Stimulated activated CD8-positive, alpha-beta memory T cell treated with anti-CD3 and anti-CD28 coated beads, Interleukin-4, amount 100 ng/mL, for 4 hours (primary cell): ENCODE results near the gene CTNND2.

ENCODE experiments used
- DNase-seq, 2 donors: peaks; one replicate each; pipeline ENCODE4 v3.0.0-alpha.2; 2020; ENCODE audit warnings: low read depth in 2 of 2, low spot score in 1 of 2

Gene CTNND2

GRCh38 chr5:11400316-11400715 is 503.9 kb downstream of the CTNND2 start:
- DNase-seq: no peak

- no peak for DNase-seq
Measured at GRCh38 chr5:11398728-11399127, 505.5 kb downstream of the CTNND2 start.

- DNase-seq: no peak
Measured at GRCh38 chr5:11397549-11397948, 506.7 kb downstream of the CTNND2 start.

- DNase-seq: no peak
Measured at GRCh38 chr5:11396917-11397316, 507.3 kb downstream of the CTNND2 start.

- DNase-seq: no peak
Measured at GRCh38 chr5:11394933-11395332, 509.3 kb downstream of the CTNND2 start.

- DNase-seq: no peak
Measured at GRCh38 chr5:11390291-11390767, 513.9 kb downstream of the CTNND2 start.

- DNase-seq: no peak
Measured at GRCh38 chr5:11387382-11387781, 516.9 kb downstream of the CTNND2 start.

GRCh38 chr5:11386398-11386797 is 517.8 kb downstream of the CTNND2 start:
- DNase-seq: no peak

- DNase-seq: no peak
Measured at GRCh38 chr5:11385901-11386293, 518.3 kb downstream of the CTNND2 start.

- no peak for DNase-seq
Measured at GRCh38 chr5:11385251-11385900, 518.9 kb downstream of the CTNND2 start.

- DNase-seq: no peak
Measured at GRCh38 chr5:11384441-11385250, 519.6 kb downstream of the CTNND2 start.

GRCh38 chr5:11383506-11384095 is 520.6 kb downstream of the CTNND2 start:
- no peak for DNase-seq

- DNase-seq: no peak
Measured at GRCh38 chr5:11378461-11378860, 525.8 kb downstream of the CTNND2 start.

GRCh38 chr5:11377896-11378295 is 526.4 kb downstream of the CTNND2 start:
- no peak for DNase-seq

GRCh38 chr5:11372191-11372590 is 532.1 kb downstream of the CTNND2 start:
- DNase-seq: no peak

GRCh38 chr5:11371021-11371420 is 533.2 kb downstream of the CTNND2 start:
- DNase-seq: no peak

- no peak for DNase-seq
Measured at GRCh38 chr5:11364531-11364930, 539.7 kb downstream of the CTNND2 start.

GRCh38 chr5:11363631-11364178 is 540.5 kb downstream of the CTNND2 start:
- DNase-seq: no peak

- DNase-seq: no peak
Measured at GRCh38 chr5:11361768-11362167, 542.5 kb downstream of the CTNND2 start.

- no peak for DNase-seq
Measured at GRCh38 chr5:11357928-11358327, 546.3 kb downstream of the CTNND2 start.

- DNase-seq: no peak
Measured at GRCh38 chr5:11355491-11355890, 548.8 kb downstream of the CTNND2 start.

GRCh38 chr5:11346336-11346735 is 557.9 kb downstream of the CTNND2 start:
- DNase-seq: no peak
